WI38 (cell line): Measurements from ENCODE around the gene PNLIPRP1.

Experiments used
- H3K4me3 ChIP-seq: 2 replicates; pipeline ENCODE4 v1.5.1; 2011; ENCODE audit warnings: low read depth, mild to moderate bottlenecking, control low read depth, low read length
- CTCF ChIP-seq: IDR thresholded peaks from 2 replicates; pipeline ENCODE4 v1.5.1; 2012; ENCODE audit warnings: low read depth, mild to moderate bottlenecking, control low read depth, low read length

PNLIPRP1 gene

DNA sequence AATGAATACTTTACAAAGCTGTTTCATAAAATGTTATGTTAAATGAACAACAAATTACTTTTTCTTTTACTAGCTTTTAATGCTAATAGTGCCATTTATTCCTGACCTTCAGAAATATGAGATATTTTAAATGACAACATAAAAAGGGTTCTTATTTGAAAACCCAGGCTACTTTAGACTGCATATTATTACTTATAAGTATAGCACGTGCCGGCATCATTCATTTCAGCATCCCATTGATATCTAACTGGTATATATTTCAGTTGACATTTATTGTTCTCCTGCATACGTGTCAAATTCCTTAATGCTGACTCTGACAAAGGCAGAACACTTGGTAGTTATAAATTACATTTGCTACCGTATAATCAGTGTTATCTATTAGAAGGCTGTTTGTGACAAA is 65.3 kb downstream of the PNLIPRP1 start:
- H3K4me3 ChIP-seq: no peak overlapping the region
- TF ChIP-seq CTCF: no peak

GRCh38 chr10:116657863-116658551 is 67.2 kb downstream of the PNLIPRP1 start:
- TF ChIP-seq CTCF: no peak
- H3K4me3 ChIP-seq: no peak overlapping the region
